GM18858 (cell line): ENCODE measurements around the gene FAT2.

Experiments
- ATAC-seq: cut with Tn5 transposase; IDR thresholded peaks from one replicate; pipeline ENCODE4 v1.9.1; 2021; ENCODE audit not compliant: unreplicated experiment

FAT2 gene, protein sequence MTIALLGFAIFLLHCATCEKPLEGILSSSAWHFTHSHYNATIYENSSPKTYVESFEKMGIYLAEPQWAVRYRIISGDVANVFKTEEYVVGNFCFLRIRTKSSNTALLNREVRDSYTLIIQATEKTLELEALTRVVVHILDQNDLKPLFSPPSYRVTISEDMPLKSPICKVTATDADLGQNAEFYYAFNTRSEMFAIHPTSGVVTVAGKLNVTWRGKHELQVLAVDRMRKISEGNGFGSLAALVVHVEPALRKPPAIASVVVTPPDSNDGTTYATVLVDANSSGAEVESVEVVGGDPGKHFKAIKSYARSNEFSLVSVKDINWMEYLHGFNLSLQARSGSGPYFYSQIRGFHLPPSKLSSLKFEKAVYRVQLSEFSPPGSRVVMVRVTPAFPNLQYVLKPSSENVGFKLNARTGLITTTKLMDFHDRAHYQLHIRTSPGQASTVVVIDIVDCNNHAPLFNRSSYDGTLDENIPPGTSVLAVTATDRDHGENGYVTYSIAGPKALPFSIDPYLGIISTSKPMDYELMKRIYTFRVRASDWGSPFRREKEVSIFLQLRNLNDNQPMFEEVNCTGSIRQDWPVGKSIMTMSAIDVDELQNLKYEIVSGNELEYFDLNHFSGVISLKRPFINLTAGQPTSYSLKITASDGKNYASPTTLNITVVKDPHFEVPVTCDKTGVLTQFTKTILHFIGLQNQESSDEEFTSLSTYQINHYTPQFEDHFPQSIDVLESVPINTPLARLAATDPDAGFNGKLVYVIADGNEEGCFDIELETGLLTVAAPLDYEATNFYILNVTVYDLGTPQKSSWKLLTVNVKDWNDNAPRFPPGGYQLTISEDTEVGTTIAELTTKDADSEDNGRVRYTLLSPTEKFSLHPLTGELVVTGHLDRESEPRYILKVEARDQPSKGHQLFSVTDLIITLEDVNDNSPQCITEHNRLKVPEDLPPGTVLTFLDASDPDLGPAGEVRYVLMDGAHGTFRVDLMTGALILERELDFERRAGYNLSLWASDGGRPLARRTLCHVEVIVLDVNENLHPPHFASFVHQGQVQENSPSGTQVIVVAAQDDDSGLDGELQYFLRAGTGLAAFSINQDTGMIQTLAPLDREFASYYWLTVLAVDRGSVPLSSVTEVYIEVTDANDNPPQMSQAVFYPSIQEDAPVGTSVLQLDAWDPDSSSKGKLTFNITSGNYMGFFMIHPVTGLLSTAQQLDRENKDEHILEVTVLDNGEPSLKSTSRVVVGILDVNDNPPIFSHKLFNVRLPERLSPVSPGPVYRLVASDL (N-terminal part only)

DNA sequence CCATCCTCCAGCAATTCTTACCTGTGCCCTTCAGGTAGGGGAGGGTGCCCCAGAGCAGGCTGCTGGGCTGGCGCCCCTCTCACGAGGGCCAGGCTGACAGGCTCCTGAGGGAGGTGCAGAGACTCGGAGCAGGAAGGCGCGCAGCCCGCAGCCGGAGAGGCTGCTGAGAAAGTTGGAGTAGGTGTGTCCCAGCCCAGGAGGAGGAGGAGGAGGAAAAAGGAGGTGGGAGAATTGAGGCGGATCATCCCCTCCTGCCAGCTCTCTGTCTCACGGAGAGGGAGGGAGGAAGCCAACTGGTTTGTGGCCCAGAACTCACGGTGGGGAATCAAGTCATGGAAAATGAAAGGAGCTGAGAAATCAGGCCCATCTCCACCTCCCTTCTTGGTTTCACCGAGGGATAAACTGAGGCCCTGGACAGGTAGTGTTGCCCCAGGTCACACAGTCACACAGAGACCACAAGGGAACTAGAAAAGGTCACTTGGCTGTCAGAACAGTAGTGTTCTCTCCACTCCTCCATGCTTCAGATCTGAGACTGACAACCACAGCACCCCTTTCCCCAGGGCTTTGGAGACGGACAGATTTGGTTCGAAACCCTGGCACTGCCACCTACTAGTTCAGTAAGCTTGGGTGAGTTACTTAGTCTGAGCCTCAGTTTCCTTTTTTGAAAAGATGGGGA, at the start of gene FAT2:
FAT2 (minus strand) TSS at position 188 of the 676 bp plus-strand sequence. CDS start 22,400 bp downstream, outside the sequence.
- ATAC-seq = no peak

DNA sequence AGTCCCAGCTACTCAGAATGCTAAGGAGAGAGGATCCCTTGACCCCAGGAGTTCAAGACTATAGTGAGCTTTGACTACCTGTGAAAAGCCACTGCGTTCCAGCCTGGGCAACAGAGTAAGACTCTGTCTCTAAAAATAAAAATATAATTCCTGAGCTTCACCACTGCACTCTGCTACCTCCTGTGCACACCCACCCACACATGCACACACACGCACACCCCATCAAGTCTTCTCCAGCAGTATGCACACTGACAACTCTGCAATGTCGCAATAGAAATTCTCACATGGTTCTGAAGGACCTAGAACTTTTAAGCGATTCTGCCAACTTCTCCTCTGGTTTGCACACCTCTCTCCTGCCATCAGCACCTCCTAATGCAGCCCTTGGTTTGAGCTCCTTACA, 47.5 kb upstream of the FAT2 start:
- ATAC-seq = no peak

DNA sequence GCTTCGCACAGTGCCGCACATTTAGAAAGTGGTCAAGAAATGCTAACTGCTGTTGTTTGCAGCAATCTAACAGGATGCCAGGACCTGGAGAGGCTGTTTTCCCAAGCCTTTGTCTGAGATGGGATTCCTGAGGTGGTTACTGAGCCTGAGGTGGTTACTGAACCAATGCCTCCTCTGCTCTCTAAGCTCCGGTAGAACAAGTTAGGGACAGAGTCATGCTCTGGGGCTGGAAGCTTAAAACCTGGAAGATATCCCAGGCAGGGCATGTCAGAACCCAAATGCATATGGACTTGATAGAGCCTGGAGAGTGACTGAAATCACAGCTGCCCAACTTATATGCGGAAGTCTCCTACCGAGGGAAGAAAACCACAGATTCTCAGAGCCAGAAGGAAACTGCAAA, 46.5 kb upstream of the FAT2 start:
- ATAC-seq = no peak

DNA sequence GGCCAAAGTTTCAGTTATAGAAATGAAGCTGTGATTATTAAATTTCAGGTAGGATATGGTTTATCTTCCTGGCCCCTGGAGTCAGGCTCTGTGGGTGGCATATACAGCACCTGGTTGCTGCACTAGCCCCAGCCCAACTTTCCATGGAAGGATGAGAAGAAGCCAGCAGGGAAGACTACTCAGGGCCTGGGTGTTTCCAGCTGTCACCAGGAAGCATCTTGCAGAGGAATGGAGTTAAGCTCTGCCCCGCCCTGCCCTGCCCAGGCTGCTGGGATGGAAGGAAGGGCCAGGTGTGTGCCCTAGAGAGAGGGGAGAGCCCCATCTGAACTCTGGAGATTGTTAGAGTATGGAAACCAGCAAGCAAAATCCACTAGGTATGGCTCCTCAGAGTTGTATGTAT, 42.8 kb upstream of the FAT2 start:
- ATAC-seq = no peak

DNA sequence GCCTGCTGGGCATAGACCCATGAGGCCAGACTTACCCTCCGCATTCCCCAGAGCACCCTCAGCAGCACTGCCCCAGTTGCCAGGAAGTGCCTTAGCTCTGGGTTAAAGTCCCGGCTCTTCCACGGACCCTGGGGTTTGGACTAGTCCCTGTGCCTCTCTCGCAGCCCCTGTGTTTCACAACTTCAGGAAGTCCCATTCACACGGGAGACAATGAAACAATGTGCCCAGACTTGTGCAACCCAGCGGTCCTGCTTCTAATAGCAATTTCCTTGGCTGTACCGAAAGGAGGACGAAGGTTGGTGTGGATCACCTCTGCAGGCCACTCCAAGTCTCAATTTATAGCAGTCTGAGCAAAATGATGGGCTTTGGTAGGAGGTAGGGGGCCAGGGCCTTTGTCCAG, 41.8 kb upstream of the FAT2 start:
- no peak for ATAC-seq

DNA sequence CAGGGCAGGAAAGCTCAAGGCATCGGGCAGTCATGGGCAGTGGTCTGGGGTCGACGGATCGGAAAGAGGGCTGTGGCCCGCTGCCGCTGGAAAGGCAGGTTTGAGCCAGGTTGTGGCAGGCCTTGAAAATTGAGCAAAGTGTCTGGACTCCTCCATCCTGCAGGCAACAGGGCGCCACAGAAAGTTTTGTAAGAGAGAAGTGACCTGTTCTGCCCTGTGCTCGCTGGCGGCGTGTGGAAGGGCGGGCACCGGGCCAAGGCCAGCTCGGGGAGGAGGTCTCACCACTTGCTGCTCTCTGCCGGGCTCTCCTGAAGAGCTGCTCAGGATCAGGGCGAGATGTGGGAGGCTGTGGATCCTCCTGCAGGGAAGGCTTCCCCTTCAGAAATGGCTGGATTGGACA, 41.4 kb upstream of the FAT2 start:
- no peak for ATAC-seq

DNA sequence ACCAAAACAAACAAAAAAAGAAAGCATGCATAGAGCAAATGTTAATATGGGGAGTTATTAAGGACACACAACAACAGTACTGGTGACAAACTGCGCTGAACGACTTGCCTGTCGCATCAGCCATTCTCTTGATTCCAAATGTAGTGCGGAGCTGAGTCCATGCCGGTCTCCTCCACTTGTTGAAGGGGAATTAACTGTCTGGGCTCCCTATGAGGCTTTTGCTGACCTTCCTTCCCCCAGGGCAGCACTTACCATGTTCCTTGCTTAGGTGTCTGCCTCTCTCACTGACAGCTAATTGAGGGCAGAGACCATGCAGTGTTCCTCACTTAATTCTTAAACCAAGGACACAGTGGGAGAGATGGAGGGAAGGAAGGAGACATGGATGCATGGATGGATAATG, 40.8 kb upstream of the FAT2 start:
- ATAC-seq = no peak

DNA sequence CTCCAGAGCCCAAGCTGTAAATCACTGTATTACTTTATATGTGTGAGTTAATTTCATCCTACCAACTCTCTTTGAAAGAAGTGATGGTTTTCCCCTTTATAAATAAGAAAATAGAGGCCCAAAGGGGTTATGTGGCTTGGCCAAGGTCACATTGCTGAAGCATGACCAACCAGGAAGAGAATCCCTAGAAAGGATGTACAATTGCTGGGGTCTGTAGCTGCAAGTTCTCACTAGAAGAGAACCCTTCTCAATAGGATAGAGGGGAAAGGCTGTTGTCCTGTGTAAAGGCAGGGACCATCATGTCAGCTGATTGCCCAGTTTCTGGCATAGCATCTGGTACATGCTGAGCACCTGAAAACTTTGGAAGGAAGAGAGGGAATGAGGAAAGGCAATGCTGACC, 39.0 kb upstream of the FAT2 start:
- ATAC-seq = no peak

DNA sequence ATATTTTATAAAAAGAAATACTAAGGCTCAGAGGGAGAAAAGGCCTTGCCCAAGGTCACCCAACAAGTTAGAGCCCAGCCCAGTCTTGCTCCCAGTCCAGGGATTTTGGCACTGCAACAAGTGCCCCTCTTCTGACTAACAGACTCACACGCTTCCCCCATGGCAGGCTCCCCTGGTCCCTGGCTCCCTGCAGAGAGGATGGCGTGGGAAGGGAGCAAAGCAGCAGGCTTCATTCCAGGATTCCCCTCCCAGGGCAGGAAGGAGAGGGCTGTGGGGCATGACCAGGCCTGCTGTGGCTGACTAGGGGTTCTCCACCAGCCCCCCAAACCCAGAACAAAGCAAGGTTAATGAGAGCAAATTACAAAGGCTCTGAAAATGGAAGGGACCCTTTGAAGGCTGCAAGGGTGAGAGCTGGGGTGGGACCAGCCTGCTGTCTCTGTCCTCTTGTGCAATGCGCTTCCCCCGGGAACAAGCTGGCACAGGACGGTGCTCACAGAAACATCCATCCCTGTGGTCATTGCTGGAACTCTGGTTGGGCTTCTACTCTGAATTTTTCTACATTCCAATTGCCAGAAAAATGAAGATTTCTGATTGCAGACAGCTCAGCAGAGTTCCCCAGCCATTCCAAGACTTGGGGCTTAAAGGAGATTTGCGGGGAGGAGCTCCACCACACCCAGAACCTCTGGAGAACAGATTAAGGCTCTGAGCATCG, 37.1 kb upstream of the FAT2 start:
- ATAC-seq = no peak

DNA sequence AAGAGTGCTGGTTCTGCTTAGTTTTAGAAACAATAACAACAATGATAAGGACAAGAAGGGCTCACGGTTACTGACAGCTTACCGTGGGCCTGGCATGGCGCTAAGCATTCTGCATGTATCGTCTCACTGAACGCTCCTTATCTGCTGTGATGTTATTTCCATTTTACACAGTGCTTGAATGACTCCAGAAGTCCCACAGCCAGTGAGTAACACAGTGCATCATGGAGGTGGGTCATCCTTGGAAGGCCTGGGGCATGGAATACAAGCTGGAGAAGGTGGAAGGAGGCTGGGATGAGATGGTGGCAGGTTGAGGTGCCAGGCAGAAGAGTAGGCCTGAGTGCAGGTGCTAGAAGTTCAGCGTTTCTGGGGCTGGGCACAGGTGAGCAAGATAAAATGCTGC, 36.5 kb upstream of the FAT2 start:
- ATAC-seq = no peak

DNA sequence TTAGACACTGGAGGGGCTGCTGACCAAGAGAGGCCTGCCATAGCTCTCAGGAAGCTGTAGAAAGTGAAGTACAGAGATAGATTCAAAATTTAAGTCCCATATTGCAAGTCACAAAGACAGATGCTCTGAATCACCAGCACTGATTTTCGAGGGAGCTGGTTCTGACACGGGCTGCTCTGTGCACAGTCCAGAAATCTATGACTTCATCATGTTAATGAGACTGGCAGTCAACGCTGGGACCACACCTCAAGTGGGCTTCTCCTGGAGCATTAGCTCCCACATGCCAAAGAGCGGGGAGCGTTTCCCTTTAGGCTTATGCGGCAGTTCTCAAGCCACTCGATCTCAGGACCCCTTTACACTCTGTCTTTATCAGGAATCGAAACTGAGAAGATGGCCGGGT, 34.2 kb upstream of the FAT2 start:
- no peak for ATAC-seq

DNA sequence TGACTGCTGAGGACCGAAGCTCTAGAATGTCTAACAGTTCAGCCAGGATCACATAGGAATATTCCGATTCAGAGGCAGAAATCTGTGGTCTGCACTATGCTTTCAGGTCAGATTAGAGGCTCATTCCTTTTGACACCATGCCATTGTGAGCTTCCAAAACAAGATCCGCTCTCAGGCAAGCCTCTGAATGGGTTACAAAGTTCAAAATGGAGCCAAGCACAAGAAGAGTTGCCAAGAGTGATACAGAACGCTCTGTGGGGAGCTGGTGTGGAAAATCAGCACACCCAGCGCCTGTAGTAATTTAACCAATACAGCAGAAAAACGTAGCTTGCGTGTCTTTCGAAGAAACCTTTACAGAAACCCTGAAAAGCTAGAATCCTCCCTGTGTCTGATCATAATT, 33.3 kb upstream of the FAT2 start:
- no peak for ATAC-seq

DNA sequence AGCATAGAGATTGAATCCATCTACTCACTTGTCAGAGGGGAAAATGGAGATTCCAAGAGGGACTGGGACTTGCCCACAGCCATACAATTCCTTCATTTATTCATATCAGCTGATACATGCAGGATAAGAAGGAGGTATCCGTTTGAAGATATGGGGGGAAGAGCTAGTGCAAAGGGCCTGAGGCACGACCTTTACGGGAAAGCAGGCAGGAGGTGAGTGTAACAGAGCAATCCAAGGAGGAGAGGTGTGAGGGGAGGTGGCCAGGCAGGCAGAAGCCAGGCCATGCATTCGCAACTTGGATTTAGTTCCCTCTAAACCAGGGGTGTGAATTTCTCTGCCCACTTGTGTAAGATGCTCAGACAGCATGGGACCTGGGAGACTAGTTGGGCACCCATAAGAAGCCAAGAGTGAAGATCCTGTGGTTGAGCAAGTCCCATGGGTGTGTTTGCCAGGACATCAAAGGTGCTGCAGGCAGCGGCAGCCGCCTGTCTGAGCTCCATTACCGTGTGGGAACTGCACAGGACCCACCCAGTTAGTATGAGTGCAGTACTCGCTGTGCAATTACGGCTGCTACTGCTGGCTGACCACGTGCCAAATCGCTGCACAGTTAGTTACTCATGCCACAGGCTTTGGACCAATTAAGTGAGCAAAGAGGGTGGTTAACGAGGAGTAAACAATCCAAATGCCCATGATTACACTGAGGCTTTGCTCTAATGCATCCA, 31.4 kb upstream of the FAT2 start:
- no peak for ATAC-seq

DNA sequence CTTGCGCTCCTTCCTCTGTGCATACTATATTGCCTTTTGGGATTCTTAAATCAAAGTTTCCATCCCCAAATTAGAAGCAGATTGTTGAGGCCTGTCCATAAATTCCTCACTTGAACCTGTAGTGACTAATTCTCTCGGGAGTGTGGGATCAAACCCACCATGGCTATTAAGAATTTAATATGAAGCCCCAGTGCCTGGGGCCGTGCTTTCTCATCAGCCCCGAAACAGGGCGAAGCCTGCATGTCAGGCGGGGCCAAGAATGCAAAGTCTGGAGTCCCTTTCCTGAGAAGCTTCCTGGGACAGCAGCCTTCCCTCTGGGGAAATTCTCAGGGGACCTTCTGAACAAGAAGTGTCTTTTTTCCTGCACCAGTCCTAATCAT, 29.3 kb upstream of the FAT2 start:
- ATAC-seq = no peak

DNA sequence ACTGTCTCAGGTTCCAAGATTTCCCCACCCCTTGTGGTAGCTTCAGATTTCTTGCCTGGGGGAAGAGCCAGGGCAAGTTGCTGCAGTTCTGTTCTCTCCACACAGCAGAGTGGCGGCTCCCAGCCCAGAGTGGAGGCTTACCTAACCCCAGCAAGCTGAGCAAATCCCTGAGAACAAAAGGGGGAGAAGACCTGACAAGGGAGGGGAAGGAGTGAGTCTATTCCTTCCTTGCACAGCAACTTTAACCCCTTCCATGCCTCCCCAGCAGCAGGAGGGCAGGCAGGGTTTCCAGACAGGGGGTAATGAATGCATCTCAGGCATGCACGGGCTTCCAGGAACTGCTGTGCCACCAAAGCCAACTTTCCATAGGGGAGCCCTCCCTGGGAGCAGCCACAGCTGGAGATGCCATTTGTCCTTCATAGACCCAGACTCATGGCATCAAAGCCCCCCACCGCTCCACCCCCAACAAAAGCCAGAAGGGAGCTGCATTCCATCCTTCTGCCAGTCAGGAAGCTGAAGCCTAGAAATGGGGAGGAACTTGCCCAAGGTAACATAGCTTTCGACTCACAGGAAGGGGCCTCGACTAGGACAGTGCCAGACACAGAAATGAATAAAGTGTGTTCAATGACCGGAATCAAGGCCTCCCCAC, 28.8 kb upstream of the FAT2 start:
- ATAC-seq = no peak

DNA sequence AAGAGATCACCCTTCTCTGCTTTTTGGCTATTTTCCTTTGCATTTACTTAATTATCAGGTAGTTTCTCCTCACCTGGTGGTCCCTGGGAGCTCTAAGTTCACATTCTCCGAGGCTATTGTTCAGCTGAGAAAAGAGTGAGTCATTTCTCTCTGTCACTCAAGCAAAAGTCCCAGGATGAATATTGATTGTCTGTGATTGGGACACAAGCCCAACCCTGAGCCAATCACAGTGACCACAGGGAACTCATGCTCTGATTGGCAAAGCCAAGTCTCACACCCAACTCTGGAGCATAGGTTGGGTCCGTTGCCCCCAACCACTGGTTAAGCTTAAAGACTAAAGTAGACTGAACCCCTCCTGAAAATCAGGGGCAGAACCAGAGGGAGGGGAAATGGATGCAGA, 27.8 kb upstream of the FAT2 start:
- ATAC-seq = no peak

DNA sequence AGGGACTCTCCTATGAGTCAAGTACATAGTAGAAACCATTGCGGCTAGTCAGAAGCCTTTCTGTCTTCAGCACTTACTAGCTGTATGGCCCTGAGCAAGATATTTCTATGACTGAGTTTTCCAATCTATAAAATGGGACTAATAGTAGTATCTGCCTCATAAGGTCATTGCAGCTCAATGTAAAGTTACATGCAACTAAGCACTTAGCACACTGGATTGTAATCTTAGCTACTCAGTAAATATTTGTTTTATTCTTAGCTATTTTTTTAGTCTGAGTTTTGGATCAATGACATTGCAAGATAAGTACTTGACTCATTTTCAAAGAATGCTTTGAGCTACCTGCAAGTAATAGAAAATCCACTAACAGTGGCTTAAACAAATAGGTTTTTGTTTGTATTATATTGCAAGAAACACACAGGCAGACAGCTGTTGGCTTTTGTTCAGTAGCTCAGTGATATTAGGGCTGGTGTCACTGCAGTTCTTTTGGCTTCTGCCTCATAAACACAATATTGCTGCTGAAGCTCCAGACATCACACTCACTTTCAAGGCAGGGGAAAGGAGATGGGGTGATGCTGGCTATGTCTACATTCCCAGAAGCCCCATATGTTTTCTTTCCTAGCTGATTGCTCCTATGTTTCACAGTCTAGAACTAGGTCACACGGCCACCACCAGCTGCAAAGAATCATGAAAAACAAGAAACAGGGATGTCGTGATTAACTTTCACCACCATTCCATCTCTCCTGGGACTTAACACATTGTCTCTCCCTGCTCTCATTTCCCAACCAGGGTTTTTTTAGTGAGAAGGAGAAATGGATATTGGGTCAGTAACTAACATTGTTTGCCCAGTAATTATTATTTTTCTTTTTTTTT, 26.9 kb upstream of the FAT2 start:
- ATAC-seq = no peak

DNA sequence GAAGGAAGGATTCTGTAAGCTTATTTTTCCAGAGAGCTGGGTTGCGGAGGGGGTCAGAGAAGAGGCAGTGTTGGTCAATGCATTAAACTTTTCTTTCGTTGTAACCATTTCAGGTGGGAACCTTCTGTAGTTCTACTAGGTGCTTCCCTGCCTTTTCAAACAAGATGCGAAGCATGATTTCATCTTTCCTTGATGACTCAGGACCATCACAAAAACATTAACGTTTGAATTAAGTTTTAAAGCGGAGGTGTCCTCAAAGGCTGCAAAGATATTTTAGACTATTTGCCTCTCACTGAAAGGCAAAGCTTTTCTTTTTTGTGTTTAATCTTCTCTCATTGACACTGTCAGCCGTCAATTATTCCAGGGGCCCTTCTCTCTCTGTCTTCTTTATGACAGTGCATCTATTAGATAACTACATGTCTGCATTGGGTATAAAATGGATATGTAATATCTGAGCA, 26.3 kb upstream of the FAT2 start:
- ATAC-seq = no peak
